ENCODE results near the gene ROBO1.

The ROBO1 gene

DNA sequence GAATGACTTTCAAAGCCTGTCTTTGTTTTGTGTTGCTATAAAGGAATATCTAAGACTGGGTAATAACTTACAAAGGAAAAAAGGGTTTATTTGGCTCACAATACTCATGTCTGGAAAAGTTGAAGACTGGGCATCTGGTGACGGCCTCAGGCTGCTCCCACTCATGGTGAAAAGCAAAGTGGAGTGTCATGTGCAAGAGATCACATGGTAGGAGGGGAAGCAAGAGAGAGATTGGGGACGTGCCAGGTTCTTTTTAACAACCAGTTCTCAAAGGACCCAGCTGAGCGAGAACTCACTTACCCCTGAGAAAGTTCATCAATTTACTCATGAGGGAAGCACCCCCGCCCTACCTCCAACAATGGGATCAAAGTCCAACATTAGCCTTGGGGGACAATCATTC is 929.4 kb downstream of the ROBO1 start:
- TF ChIP-seq, protein P1, sequence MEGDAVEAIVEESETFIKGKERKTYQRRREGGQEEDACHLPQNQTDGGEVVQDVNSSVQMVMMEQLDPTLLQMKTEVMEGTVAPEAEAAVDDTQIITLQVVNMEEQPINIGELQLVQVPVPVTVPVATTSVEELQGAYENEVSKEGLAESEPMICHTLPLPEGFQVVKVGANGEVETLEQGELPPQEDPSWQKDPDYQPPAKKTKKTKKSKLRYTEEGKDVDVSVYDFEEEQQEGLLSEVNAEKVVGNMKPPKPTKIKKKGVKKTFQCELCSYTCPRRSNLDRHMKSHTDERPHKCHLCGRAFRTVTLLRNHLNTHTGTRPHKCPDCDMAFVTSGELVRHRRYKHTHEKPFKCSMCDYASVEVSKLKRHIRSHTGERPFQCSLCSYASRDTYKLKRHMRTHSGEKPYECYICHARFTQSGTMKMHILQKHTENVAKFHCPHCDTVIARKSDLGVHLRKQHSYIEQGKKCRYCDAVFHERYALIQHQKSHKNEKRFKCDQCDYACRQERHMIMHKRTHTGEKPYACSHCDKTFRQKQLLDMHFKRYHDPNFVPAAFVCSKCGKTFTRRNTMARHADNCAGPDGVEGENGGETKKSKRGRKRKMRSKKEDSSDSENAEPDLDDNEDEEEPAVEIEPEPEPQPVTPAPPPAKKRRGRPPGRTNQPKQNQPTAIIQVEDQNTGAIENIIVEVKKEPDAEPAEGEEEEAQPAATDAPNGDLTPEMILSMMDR (IDR thresholded peaks at IDR 0.05; ENCODE audit: low read depth, low read length): no peak
- no peak overlapping the region for H3K4me3 ChIP-seq (ENCODE audit: low read depth, low read length)

DNA sequence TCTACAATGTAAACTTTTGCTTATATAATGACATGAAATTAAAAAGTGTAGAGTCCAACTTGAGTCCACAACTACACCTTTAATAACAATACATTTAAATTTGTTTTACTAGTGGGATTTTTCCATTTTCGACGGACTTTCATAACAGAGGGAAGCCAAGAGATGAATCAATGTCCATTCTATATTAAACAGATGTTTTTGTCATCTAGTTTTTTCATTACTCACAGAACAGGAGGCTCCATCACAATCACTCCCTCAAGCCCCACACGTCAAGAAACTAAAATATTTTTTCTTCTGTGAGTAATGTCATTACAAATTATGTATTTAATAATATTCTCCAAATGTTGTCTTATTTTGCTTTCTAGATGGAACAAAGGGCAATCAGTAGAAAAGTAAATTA is 932.9 kb downstream of the ROBO1 start:
- TF ChIP-seq, protein P1 (IDR thresholded peaks at IDR 0.05; ENCODE audit: low read depth, low read length): no peak
- no peak overlapping the region for H3K4me3 ChIP-seq (ENCODE audit: low read depth, low read length)

DNA sequence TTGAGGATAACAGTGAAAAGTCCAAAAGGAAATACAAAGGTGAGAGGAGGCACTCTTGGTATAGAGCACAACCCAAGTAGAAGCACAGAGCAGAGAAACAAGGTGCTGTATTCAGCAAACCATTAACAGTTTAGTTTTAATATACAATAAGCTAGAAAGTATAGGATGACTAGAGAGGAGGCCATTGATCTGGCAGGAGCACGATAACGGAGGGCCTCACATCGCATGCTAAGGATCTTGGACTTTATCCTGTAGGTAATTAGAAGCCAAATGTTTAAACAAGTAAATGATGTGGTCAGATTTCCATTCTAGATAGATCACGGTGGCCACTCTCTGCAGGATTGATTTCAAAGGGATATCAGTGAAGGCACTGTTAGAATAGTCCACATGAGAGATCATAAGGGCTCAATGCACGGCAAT is 935.0 kb downstream of the ROBO1 start:
- H3K4me3 ChIP-seq (ENCODE audit: low read depth, low read length): no peak overlapping the region
- TF ChIP-seq, protein P1 (IDR thresholded peaks at IDR 0.05; ENCODE audit: low read depth, low read length): no peak

DNA sequence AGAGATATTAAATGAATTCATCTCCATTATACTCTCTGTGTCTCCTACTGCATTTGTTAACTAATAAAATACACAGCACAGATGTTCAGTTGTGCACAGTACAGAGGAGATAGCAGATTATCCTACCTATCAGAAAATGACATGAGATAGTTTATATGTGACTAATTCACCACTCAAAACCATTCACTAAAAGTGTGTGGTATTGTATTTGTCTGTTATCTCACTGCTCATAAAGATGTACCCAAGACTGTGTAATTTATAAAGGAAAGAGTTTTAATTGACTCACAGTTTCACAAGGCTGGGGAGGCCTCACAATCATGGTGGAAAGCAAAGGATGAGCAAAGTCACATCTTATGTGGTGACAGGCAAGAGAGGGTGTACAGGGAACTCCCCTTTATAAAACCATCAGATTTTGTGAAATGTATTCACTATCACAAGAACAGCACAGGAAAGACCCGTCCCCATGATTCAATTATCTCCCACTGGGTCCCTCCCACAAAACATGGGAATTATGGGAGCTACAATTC is 936.3 kb downstream of the ROBO1 start:
- TF ChIP-seq, protein P1 (IDR thresholded peaks at IDR 0.05; ENCODE audit: low read depth, low read length): no peak
- H3K4me3 ChIP-seq (ENCODE audit: low read depth, low read length): no peak overlapping the region

DNA sequence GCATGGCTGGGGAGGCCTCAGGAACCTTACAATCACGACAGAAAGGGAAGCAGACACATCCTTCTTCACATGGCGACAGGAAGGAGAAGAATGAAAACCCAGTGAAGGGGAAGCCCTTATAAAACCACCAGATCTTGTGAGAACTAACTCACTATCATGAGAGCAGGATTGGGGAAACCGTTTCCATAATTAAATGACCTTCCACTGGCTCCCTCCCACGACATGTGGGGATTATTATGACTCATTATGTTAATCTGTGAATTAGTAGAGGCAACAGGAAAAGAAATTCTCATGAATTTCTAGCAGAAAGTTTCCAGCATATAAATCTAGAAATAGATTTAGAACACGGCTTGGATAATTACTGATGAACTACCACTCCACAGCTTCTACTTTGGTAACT is 937.3 kb downstream of the ROBO1 start:
- no peak overlapping the region for H3K4me3 ChIP-seq (ENCODE audit: low read depth, low read length)
- TF ChIP-seq, protein P1 (IDR thresholded peaks at IDR 0.05; ENCODE audit: low read depth, low read length): no peak

DNA sequence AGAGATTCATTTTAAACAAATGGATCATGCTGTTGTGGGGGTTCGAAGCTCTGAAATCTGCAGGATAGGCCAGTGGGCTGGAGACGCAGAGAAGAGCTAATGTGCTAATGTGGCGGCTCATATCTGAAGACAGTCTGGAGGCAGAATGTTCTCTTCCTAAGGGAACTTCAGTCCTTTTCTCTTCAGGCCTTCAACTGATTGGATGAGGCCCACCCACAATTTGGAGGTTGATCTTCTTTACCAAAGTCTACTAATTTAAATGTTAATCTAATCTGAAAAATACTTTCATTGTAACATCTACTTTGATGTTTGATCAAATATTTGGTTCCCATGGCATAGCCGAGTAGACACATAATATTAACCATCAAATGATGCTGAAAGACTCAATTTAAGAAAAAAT is 940.2 kb downstream of the ROBO1 start:
- TF ChIP-seq, protein P1 (IDR thresholded peaks at IDR 0.05; ENCODE audit: low read depth, low read length): no peak
- no peak overlapping the region for H3K4me3 ChIP-seq (ENCODE audit: low read depth, low read length)

DNA sequence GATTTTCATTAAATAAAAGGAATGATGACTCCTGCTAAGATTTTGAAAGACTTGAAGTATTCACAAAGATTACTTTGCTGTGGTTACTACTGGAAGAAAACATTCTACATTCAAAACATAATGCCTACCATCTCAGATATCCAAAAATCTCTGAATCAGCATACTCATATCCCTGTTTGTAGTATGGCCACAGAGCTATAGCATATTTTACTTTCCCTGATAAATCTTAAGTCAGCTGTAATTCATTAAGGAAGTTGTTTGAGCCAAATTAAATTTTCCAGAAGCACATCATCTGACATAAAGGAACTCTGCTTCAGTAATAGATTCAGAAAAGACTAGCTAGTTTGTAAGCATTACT is 942.0 kb downstream of the ROBO1 start:
- TF ChIP-seq, protein P1 (IDR thresholded peaks at IDR 0.05; ENCODE audit: low read depth, low read length): no peak
- no peak overlapping the region for H3K4me3 ChIP-seq (ENCODE audit: low read depth, low read length)
